GM19023 (cell line): ENCODE measurements around the gene RND2.

ENCODE experiments used
- ATAC-seq: cut with Tn5 transposase; IDR thresholded peaks from one replicate; pipeline ENCODE4 v1.9.1; 2021; ENCODE audit warnings: mild to moderate bottlenecking, moderate library complexity; ENCODE audit not compliant: unreplicated experiment

The RND2 gene

GRCh38 chr17:43003542-43004172, 21.4 kb upstream of the RND2 start:
- no peak for ATAC-seq

GRCh38 chr17:43006639-43007551, 18.1 kb upstream of the RND2 start, which contains the start of gene IFI35:
IFI35 (plus strand) TSS chr17:43006784; CDS start chr17:43006948, 164 bp downstream.
- peak; percentile 90 for ATAC-seq

GRCh38 chr17:43010667-43011308, 14.2 kb upstream of the RND2 start:
- ATAC-seq = no peak

- no peak for ATAC-seq
These were observed 13.1 kb upstream of the RND2 start for GRCh38 chr17:43011728-43012472.

GRCh38 chr17:43013296-43013695, 11.7 kb upstream of the RND2 start:
- no peak for ATAC-seq

GRCh38 chr17:43014020-43014648, 10.9 kb upstream of the RND2 start:
- ATAC-seq = no peak

GRCh38 chr17:43014649-43015542, 10.1 kb upstream of the RND2 start:
- no peak for ATAC-seq

GRCh38 chr17:43015579-43015978, 9.5 kb upstream of the RND2 start:
- no peak for ATAC-seq

GRCh38 chr17:43016216-43016615, 8.8 kb upstream of the RND2 start:
- no peak for ATAC-seq

GRCh38 chr17:43018008-43018853, 6.8 kb upstream of the RND2 start:
- ATAC-seq = no peak

GRCh38 chr17:43018932-43019331, 6.1 kb upstream of the RND2 start:
- ATAC-seq = no peak

- no peak for ATAC-seq
These were observed 5.6 kb upstream of the RND2 start for GRCh38 chr17:43019418-43019817.

GRCh38 chr17:43020030-43020621, 4.9 kb upstream of the RND2 start:
- ATAC-seq = no peak

GRCh38 chr17:43020789-43021740, 4.0 kb upstream of the RND2 start:
- no peak for ATAC-seq

- no peak for ATAC-seq
These were observed 3.1 kb upstream of the RND2 start, which contains the start of gene VAT1 for GRCh38 chr17:43021741-43022512. VAT1 (minus strand) TSS chr17:43022385; CDS start chr17:43022322, 63 bp downstream.

- no peak for ATAC-seq
These were observed 243 bp downstream of the RND2 start for GRCh38 chr17:43025290-43025657.
